GM23338 (cell line): ENCODE measurements around the gene BRDT.

Experiments used
- CREB1 ChIP-seq: fragments of 250-450 bp; sonication (Bioruptor Pico); IDR thresholded peaks from 2 replicates; pipeline ENCODE4 v1.5.0; 2020; ENCODE audit warnings: low read depth, mild to moderate bottlenecking, moderate library complexity
- EZH2 ChIP-seq: fragments of 200-600 bp; sonication (generic); IDR thresholded peaks from one replicate; pipeline ENCODE4 v1.8.0; 2017; ENCODE audit warnings: antibody characterized with exemption, mild to moderate bottlenecking, low read depth; ENCODE audit not compliant: unreplicated experiment
- EZH2phosphoT487 ChIP-seq: fragments of 200-600 bp; sonication (generic); IDR thresholded peaks from one replicate; pipeline ENCODE4 v1.8.1; 2018; ENCODE audit warnings: antibody characterized with exemption; ENCODE audit not compliant: unreplicated experiment
- JUNB ChIP-seq: IDR thresholded peaks from one replicate; pipeline ENCODE4 v1.6.1; 2016; ENCODE audit warnings: antibody characterized with exemption; ENCODE audit not compliant: unreplicated experiment
- POLR2AphosphoS5 ChIP-seq: IDR thresholded peaks from 2 replicates; pipeline ENCODE4 v1.6.1; 2016; ENCODE audit warnings: antibody characterized with exemption, low read depth
- STAT1 ChIP-seq: IDR thresholded peaks from one replicate; pipeline ENCODE4 v1.6.1; 2016; ENCODE audit warnings: antibody characterized with exemption; ENCODE audit not compliant: unreplicated experiment
- ZNF114 ChIP-seq: fragments of 250-450 bp; sonication (Bioruptor Pico); IDR thresholded peaks from 2 replicates; pipeline ENCODE4 v1.5.0; 2020; ENCODE audit warnings: mild to moderate bottlenecking, moderate library complexity
- TF ChIP-seq, protein P1 (sequence below), 2 experiments: fragments of 200-600 bp in 1 of 2; sonication (generic) in 1 of 2; conservative IDR thresholded peaks; 2 replicates each; pipeline versions ENCODE4 v1.5.1 to v1.6.1; 2016 to 2017; ENCODE audit warnings: antibody characterized with exemption in 2 of 2, low read depth in 2 of 2, mild to moderate bottlenecking in 2 of 2, moderate library complexity in 1 of 2
- TF ChIP-seq, protein P2 (sequence below): IDR thresholded peaks from one replicate; pipeline ENCODE4 v1.6.1; 2018; ENCODE audit warnings: antibody characterized with exemption; ENCODE audit not compliant: unreplicated experiment
- TF ChIP-seq, protein P3 (sequence below): IDR thresholded peaks from 2 replicates; pipeline ENCODE4 v1.6.1; 2016; ENCODE audit warnings: antibody characterized with exemption

DNA sequence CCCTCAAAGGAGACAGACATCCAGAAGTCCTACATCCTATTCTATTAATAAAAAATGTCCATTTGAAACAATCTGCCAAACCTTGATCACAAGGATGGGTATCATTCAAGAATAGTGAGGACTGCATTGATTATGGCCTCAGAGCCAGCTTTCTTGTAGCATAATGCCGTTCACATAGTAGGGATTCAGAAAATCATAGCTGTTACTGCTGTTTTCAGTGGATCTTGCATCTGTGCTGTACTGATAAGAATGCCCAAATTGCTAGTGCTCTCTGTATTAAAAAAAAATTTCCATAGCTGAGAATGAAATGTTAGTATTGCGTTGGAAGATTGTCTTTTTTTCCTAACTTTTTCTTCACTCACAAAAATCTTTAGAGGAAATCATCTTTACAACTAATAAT is 19.1 kb downstream of the BRDT start:
- TF ChIP-seq, protein P1, sequence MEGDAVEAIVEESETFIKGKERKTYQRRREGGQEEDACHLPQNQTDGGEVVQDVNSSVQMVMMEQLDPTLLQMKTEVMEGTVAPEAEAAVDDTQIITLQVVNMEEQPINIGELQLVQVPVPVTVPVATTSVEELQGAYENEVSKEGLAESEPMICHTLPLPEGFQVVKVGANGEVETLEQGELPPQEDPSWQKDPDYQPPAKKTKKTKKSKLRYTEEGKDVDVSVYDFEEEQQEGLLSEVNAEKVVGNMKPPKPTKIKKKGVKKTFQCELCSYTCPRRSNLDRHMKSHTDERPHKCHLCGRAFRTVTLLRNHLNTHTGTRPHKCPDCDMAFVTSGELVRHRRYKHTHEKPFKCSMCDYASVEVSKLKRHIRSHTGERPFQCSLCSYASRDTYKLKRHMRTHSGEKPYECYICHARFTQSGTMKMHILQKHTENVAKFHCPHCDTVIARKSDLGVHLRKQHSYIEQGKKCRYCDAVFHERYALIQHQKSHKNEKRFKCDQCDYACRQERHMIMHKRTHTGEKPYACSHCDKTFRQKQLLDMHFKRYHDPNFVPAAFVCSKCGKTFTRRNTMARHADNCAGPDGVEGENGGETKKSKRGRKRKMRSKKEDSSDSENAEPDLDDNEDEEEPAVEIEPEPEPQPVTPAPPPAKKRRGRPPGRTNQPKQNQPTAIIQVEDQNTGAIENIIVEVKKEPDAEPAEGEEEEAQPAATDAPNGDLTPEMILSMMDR (conservative IDR thresholded peaks at IDR 0.05; ENCODE audit: low read depth in 2 of 2) = no peak
- no peak for TF ChIP-seq EZH2
- TF ChIP-seq POLR2AphosphoS5 = no peak
- TF ChIP-seq EZH2phosphoT487 = no peak
- TF ChIP-seq, protein P2, sequence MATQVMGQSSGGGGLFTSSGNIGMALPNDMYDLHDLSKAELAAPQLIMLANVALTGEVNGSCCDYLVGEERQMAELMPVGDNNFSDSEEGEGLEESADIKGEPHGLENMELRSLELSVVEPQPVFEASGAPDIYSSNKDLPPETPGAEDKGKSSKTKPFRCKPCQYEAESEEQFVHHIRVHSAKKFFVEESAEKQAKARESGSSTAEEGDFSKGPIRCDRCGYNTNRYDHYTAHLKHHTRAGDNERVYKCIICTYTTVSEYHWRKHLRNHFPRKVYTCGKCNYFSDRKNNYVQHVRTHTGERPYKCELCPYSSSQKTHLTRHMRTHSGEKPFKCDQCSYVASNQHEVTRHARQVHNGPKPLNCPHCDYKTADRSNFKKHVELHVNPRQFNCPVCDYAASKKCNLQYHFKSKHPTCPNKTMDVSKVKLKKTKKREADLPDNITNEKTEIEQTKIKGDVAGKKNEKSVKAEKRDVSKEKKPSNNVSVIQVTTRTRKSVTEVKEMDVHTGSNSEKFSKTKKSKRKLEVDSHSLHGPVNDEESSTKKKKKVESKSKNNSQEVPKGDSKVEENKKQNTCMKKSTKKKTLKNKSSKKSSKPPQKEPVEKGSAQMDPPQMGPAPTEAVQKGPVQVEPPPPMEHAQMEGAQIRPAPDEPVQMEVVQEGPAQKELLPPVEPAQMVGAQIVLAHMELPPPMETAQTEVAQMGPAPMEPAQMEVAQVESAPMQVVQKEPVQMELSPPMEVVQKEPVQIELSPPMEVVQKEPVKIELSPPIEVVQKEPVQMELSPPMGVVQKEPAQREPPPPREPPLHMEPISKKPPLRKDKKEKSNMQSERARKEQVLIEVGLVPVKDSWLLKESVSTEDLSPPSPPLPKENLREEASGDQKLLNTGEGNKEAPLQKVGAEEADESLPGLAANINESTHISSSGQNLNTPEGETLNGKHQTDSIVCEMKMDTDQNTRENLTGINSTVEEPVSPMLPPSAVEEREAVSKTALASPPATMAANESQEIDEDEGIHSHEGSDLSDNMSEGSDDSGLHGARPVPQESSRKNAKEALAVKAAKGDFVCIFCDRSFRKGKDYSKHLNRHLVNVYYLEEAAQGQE = no peak
- TF ChIP-seq STAT1 = no peak
- TF ChIP-seq CREB1 (CRISPR knock-in tag) = no peak
- no peak for TF ChIP-seq JUNB
- TF ChIP-seq, protein P3, sequence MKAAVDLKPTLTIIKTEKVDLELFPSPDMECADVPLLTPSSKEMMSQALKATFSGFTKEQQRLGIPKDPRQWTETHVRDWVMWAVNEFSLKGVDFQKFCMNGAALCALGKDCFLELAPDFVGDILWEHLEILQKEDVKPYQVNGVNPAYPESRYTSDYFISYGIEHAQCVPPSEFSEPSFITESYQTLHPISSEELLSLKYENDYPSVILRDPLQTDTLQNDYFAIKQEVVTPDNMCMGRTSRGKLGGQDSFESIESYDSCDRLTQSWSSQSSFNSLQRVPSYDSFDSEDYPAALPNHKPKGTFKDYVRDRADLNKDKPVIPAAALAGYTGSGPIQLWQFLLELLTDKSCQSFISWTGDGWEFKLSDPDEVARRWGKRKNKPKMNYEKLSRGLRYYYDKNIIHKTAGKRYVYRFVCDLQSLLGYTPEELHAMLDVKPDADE = no peak
- no peak for TF ChIP-seq ZNF114 (CRISPR knock-in tag)
